ENCODE data around the gene NCK1.

NCK1 gene

DNA sequence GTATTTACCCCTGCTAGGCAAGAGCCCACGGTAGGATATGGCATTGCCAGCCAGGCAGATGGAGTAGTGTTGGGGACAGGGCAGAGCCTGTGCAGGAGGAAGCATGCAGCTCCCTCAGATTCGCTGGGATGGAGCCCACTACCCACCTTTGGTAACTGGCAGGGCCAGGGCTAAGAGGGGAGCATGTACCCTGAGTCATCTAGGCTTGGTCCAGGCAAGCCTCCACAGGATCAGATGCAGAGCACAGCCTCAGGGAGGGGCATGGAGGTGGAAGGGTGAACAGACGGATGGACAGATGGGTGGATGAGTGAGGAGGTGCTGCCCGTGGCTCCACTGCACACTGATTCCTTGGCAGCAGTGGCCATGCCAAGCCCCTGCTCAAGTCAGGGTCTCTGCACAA is 128.8 kb downstream of the NCK1 start:
- DNase-seq, result no peak

- DNase-seq, result no peak
These were observed 130.1 kb downstream of the NCK1 start for GRCh38 chr3:136992115-136992514.

- DNase-seq, result no peak
These were observed 132.9 kb downstream of the NCK1 start for GRCh38 chr3:136994772-136995516.

GRCh38 chr3:136995652-136996051 is 133.6 kb downstream of the NCK1 start:
- no peak for DNase-seq

All from activated CD8-positive, alpha-beta memory T cell treated with anti-CD3 and anti-CD28 coated beads, Interleukin-2, amount 50 U/mL, for 4 hours (primary cell).